H7 (cell line): ENCODE results near the gene ACAP2. TPM values are rescaled to one million over a fixed set of nuclear protein-coding genes. Genes with fewer than 3 reads are reported as not detected.
A peak's percentile ranks its signal among the peaks of the same experiment; 100 is the strongest.

Source experiments
- DNase-seq: peaks from one replicate; pipeline ENCODE4 v3.0.0; 2012
- H3K27me3 ChIP-seq: 2 replicates; pipeline ENCODE4 v1.6.0; 2011; ENCODE audit warnings: mild to moderate bottlenecking, low read length; ENCODE audit not compliant: control insufficient read depth, insufficient read depth
- H3K36me3 ChIP-seq: replicated peaks from 2 replicates; pipeline ENCODE4 v1.5.1; 2011; ENCODE audit warnings: low read length; ENCODE audit not compliant: control insufficient read depth, insufficient read depth
- H3K4me3 ChIP-seq: 2 replicates; pipeline ENCODE4 v1.5.1; 2011; ENCODE audit warnings: low read depth, mild to moderate bottlenecking, control low read depth, low read length, moderate library complexity; ENCODE audit not compliant: insufficient read depth
- total RNA-seq: library from RNA; depleted of rRNA; stranded (reverse); fragments of >200 nt; shearing (Covaris generic); gene quantifications from 2 replicates; pipeline ENCODE4 v1.2.3, GENCODE V29; 2014

Gene ACAP2
- total RNA-seq, 1 experiment from 2014 or later = 27.5 TPM

- H3K4me3 ChIP-seq = no peak overlapping the region
- H3K27me3 ChIP-seq = no peaks in the 10 kb centered on the region
- no peak for DNase-seq
- H3K36me3 ChIP-seq = no peaks in the 10 kb centered on the region
These were observed 193.6 kb downstream of the ACAP2 start for GRCh38 chr3:195249057-195249770.

DNA sequence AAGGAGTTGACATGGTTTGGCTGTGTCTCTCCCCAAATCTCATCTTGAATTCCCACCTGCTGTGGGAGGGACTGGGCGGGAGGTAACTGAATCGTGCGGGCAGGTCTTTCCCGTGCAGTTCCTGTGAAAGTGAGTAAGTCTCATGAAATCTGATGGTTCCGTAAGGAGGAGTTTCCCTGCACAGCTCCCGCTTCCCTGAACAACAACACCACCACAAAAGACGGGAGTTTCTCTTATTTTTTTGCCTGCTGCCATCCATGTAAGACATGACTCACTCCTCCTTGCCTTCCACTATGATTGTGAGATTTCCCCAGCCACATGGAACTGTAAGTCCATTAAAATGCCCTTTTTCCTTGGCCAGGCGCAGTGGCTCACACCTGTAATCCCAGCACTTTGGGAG is 194.5 kb downstream of the ACAP2 start:
- H3K4me3 ChIP-seq = no peak overlapping the region
- no peaks in the 10 kb centered on the region for H3K36me3 ChIP-seq
- DNase-seq = no peak
- no peaks in the 10 kb centered on the region for H3K27me3 ChIP-seq

DNA sequence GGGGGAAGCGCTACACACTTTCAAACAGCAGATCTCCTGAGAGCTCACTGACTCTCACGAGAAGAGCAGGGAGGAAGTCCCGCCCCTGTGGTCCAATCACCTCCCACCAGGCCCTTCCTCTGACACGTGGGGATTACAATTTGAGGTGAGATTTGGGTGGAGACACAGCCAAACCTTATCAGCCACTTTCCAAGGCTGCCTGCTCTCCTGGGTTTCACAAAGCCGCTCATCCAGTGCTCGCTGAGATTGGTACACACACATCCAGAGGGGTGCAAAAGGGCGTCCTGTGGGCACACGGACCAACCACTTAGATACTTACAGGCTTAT is 195.0 kb downstream of the ACAP2 start:
- Histone ChIP-seq H3K27me3 (no peaks in the 10 kb centered on the region), H3K4me3 (no peak overlapping the region), H3K36me3 (no peaks in the 10 kb centered on the region)
- DNase-seq = no peak

- H3K27me3 ChIP-seq = no peaks in the 10 kb centered on the region
- no peak overlapping the region for H3K4me3 ChIP-seq
- no peaks in the 10 kb centered on the region for H3K36me3 ChIP-seq
- no peak for DNase-seq
These were observed 195.5 kb downstream of the ACAP2 start for GRCh38 chr3:195247086-195247862.

- no peak for DNase-seq
- Histone ChIP-seq H3K36me3 (no peaks in the 10 kb centered on the region), H3K27me3 (no peaks in the 10 kb centered on the region), H3K4me3 (no peak overlapping the region)
These were observed 196.2 kb downstream of the ACAP2 start for GRCh38 chr3:195246581-195246995.

GRCh38 chr3:195245531-195245951 is 197.3 kb downstream of the ACAP2 start:
- Histone ChIP-seq H3K4me3 (no peak overlapping the region), H3K27me3 (no peaks in the 10 kb centered on the region), H3K36me3 (no peaks in the 10 kb centered on the region)
- no peak for DNase-seq

DNA sequence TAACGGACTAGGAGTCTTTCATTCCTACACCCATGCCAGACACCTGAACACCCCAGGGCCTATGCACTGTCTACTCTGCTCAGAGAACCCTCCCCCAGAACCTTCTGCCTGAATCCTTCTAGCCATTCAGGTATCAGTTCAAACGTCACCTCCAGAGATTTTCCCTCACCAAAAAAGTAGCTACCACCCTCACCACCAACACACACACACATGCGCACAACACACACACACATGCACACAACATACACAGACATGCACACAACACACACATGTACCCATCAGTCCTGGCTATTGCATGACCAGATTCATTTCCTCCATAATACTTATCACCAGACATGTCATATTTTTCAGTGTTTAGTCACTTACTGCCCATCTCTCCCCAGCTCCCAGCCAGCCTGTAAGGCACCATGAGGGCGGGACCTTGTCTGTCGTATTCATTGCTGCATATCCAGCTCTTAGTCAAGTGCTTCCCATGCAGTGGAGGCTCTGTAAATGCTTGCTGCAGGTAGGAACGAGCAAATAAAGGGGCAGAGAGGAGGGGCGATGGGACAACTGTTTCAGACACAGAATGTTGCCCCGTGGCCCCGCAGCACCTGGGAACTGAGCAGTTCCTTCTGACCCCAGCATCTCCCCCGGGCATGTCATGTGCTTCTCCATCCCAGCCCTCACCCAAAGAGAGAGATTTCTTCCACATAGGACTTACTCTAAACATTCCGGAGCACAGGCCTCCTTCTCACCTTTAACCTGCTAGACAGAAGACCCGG is 201.0 kb downstream of the ACAP2 start:
- H3K4me3 ChIP-seq = no peak overlapping the region
- no peak for DNase-seq
- H3K27me3 ChIP-seq = no peaks in the 10 kb centered on the region
- no peaks in the 10 kb centered on the region; the same call in 1 of the 2 replicates for H3K36me3 ChIP-seq

- no peak for DNase-seq
- no peak overlapping the region for H3K4me3 ChIP-seq
- no peaks in the 10 kb centered on the region; the same call in 1 of the 2 replicates for H3K36me3 ChIP-seq
- H3K27me3 ChIP-seq = no peaks in the 10 kb centered on the region
These were observed 201.9 kb downstream of the ACAP2 start for GRCh38 chr3:195240939-195241338.

DNA sequence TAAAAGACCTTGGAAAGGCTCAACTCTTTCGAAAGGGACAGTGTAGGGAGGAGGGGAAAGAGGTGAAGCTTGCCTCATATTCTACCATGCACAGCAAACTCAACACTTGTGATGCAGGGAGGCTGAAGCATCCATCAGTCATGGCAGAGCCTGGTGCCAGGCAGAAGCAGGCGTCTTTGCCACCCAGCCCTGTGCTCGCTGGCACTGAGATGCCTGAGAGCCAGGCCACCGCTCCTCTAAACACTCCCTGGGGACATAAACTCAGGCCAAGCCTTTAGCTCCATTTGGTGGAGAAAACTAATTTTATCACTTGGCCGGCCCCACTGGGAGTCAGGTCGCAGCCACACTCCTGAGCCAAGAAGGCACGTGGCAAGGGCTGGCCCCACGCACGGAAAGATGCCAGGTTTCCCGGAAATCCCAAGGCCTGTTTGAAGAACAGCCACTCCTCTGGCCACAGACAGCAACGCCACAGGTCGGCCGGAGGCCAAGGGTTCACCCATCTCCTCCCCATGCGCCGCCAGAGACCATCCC is 202.6 kb downstream of the ACAP2 start:
- Histone ChIP-seq H3K4me3 (no peak overlapping the region), H3K27me3 (no peaks in the 10 kb centered on the region), H3K36me3 (no peaks in the 10 kb centered on the region; the same call in 1 of the 2 replicates)
- DNase-seq = no peak

DNA sequence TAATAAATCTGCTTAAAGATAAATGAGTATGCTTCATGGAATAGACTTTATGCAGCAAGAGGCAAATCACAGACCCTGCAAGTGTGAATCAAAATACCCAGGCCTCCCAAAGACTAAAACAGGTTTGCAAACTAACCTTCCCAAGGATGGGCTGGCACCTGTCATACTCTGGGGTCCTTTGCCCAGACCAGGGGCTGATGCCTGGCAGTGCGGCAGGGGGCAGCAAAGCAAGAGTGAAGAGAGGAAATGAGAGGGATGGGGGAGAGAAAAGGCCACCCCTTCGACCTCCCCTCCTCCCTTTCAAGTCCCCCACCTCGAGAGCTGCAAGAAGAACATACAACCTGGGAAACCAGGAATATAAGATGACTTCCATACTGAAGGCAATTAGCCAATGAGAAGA is 203.7 kb downstream of the ACAP2 start:
- peak; percentile 53 for DNase-seq
- Histone ChIP-seq H3K4me3 (no peak overlapping the region), H3K36me3 (no peaks in the 10 kb centered on the region; the same call in 1 of the 2 replicates), H3K27me3 (no peaks in the 10 kb centered on the region)

DNA sequence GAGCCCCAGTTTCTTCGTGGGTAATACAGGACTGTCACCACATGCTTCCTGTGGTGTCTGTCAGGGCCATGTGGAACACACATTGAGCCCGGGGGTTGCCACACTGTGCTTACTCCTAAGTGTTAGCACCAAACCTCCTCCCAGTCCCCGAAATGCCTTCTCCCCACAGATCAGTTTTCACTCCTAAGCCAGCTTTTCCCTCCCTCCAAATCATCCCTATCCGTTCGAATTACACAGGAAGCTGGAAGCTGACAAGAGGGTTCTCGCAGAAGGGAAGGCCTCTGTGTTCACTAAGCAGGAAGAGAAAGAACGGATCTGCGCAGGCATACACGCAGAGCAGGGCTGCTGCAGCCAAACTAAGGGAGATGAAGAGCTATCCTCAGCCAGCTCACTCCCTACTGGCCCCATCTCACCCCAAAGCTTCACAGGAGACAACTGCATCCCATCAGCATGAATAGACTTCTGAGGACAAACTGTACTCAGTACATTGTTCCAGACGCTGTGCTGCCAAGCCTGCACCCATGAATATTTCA is 204.2 kb downstream of the ACAP2 start:
- H3K36me3 ChIP-seq = no peaks in the 10 kb centered on the region; the same call in 1 of the 2 replicates
- DNase-seq = peak; percentile 23
- no peak overlapping the region for H3K4me3 ChIP-seq
- H3K27me3 ChIP-seq = no peaks in the 10 kb centered on the region

DNA sequence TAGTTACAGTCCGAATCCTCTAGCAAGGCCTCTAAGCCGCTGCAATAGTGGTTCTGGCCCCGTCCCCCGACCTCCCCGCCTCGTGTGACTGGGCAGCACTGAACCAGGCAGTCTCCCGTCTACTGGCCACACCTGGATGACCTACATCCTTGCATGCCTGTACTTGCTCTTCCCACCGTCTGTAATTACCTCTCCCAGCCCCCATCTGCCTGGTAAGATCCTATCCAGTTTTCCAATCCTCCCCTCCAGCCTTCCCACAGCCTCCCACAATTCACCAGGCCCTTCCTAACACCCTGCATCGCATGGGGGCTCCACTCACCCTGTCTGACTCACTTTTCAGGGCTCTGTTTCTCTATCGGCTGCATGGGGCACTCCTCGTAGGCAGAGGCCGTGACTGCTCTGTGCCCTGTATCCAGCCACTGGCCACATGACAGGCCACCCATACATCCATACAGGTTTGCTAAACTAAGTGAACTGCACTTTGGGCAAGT is 204.7 kb downstream of the ACAP2 start:
- no peak overlapping the region for H3K4me3 ChIP-seq
- no peaks in the 10 kb centered on the region; the same call in 1 of the 2 replicates for H3K36me3 ChIP-seq
- H3K27me3 ChIP-seq = no peaks in the 10 kb centered on the region
- peak; percentile 30 for DNase-seq

- Histone ChIP-seq H3K36me3 (no peaks in the 10 kb centered on the region; the same call in 1 of the 2 replicates), H3K27me3 (no peaks in the 10 kb centered on the region), H3K4me3 (no peak overlapping the region)
- DNase-seq = peak; percentile 5
These were observed 205.8 kb downstream of the ACAP2 start for GRCh38 chr3:195236801-195237570.
